GM19239 (cell line): Measurements from ENCODE around the gene KCNAB1.

Experiments used
- DNase-seq: peaks from one replicate; pipeline ENCODE4 v3.0.0; 2011; ENCODE audit warnings: low spot score; ENCODE audit not compliant: insufficient read length
- FAIRE-seq: peaks from 2 replicates; lab custom pipeline; 2011; peaks lifted over from hg19 to GRCh38; lab: Jason Lieb, UNC

KCNAB1 gene

DNA sequence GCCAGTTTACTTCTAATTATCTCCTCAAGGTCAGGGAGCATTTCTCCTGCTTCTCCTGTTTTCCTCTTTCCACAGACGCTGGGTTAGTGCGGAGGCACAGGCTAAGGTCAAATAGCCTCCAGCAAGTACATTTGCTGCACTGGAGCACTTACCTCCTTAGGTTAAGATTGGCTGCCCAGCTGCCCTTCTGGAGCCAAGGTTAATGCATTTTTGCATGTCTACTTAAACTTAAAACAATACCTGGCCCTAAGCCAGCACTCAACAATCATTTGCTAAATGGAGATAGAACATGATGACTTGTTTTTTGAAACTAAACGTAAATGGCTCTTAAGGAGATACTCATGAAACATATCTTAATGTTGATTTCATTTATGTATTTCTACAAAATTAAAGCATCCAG lies 351.1 kb downstream of the KCNAB1 start:
- no peak for FAIRE-seq
- DNase-seq, result no peak

- FAIRE-seq, result no peak
- no peak for DNase-seq
These were observed 351.8 kb downstream of the KCNAB1 start for GRCh38 chr3:156472150-156472549.

DNA sequence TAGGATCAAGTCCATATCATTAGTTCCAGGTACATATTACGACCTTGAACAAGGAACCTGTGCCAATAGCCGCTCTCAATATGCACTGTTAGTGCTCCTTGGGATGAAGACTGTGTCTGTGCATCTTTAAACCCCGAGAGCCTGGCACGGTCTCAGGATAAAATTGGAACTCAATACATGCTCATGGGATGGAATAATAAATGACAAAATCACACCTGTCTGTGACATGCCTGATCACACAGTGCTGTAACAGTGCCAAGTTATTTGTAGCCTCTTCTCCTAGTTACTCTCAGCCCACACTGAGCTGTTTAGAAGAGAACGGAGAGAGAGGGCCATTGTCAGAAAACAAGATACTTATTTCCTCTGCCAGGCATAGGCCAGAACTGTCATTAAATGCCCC lies 352.3 kb downstream of the KCNAB1 start:
- FAIRE-seq, result no peak
- no peak for DNase-seq

GRCh38 chr3:156473341-156473740 lies 353.0 kb downstream of the KCNAB1 start:
- DNase-seq (no peak), FAIRE-seq (no peak)

GRCh38 chr3:156474560-156475389 lies 354.4 kb downstream of the KCNAB1 start:
- no peak for DNase-seq
- no peak for FAIRE-seq

DNA sequence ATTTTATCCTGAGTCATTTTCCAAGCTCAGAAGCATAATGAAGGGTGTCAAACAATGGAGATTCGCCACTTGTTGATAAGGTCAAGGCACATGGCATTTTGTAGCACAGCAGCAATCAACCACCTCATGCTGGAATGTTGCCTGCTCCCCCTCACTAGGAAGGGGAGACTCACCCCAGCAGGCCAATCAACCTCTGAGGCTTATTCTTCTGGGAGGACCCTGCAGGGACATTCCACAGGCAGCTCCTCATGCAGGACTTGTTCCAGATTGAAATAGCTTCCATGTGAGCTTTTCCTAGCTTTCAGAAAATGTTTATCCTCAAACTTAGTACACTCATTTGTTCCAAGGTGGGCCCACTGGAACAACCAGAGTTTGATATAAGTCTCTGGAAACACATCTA lies 356.9 kb downstream of the KCNAB1 start:
- FAIRE-seq (no peak), DNase-seq (no peak)

- no peak for DNase-seq
- no peak for FAIRE-seq
These were observed 358.5 kb downstream of the KCNAB1 start for GRCh38 chr3:156478891-156479290.

- FAIRE-seq, result no peak
- no peak for DNase-seq
These were observed 359.2 kb downstream of the KCNAB1 start for GRCh38 chr3:156479604-156480003.

GRCh38 chr3:156480949-156481348 lies 360.6 kb downstream of the KCNAB1 start:
- no peak for FAIRE-seq

DNA sequence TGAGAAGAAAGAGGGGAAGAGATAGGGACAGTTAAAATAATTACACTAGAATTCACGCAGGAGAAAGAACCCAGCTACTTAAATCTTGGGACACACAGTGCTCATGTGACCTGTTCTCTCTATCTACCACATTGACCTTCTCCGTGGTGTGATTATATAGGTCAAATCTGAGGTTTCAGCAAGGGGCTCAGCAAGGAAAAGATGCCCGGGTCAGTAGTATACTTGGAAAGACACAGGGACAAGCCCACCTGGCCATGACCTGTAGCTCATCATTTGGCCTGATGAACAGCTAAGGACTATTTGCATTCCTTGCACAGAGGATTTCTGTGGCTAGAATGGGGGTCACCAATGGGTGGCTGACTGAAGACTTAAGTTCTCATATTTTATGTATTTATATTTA lies 362.6 kb downstream of the KCNAB1 start:
- no peak for DNase-seq
- FAIRE-seq, result no peak

More at GRCh38 chr3:156480949-156481348, 360.6 kb downstream of the KCNAB1 start:
- DNase-seq, result no peak

GRCh38 chr3:156483426-156483825 lies 363.0 kb downstream of the KCNAB1 start:
- DNase-seq (peak; percentile 30), FAIRE-seq (peak; percentile 96)

- FAIRE-seq (no peak), DNase-seq (peak; percentile 2)
These were observed 363.8 kb downstream of the KCNAB1 start for GRCh38 chr3:156483961-156484787.

- DNase-seq (no peak), FAIRE-seq (no peak)
These were observed 368.4 kb downstream of the KCNAB1 start for GRCh38 chr3:156488767-156489166.

DNA sequence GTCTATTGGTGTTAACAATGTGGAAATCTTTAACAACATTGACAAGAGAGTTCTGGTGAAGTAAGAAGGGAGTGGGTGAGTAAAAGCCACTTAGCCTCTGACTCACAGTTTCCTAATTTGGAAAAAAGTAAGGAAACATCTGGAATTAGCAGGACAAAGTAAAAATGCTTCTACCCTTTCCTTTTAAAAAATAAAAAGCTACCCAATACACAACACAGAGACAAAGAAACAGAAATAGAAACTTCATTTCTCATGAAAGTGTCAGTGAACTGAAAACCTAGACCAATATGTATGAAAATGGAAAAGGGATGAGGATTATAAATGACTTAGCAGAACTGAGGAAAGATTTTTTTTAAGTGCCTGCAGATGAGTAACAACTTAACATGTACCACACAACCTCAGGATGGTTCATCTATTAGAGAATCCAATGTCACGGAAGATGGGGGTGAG lies 369.1 kb downstream of the KCNAB1 start:
- no peak for DNase-seq
- peak; percentile 68 for FAIRE-seq

- no peak for DNase-seq
- FAIRE-seq, result no peak
These were observed 370.8 kb downstream of the KCNAB1 start for GRCh38 chr3:156491192-156491591.

DNA sequence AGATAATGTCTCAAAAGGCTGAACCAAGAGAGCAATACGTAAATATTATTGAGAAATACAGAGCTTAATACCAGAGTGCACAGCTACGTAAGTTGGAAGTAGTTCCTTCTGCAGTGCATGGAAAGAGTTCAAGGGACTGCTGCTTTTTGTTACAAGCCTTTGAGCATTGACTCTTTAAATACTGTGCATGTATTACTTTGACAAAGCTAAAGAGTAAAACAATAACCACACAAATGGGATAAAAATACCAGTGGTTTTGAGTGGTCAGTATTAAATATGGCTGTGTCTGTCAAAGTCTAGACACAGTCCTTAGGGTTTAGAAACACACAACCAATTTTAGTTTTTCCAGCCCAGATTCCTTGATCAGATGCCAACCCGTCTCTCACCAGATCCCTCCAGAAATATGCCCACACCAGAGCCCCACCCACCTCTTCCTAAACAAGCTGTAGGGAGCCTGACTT lies 372.5 kb downstream of the KCNAB1 start:
- no peak for DNase-seq
- no peak for FAIRE-seq

DNA sequence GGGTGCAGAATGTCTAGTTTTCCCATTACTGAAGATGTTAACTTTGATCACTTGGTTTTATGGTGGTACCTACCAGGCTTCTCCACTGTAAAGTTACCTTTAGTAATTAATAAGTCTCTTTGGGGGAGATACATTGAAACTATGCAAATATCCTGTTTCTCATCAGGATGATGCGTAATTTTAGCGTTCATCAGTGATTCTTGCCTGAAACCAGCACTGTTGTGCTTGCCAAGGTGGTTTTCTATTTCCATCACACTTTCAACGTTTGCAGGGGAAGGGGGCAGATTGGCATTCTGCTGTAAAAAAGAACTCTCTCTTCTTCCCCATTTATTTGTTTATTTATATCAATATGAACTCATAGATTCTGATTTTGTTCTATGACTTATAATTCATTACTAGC lies 373.5 kb downstream of the KCNAB1 start:
- FAIRE-seq, result no peak
- no peak for DNase-seq

GRCh38 chr3:156495816-156496215 lies 375.4 kb downstream of the KCNAB1 start:
- FAIRE-seq (no peak), DNase-seq (no peak)

DNA sequence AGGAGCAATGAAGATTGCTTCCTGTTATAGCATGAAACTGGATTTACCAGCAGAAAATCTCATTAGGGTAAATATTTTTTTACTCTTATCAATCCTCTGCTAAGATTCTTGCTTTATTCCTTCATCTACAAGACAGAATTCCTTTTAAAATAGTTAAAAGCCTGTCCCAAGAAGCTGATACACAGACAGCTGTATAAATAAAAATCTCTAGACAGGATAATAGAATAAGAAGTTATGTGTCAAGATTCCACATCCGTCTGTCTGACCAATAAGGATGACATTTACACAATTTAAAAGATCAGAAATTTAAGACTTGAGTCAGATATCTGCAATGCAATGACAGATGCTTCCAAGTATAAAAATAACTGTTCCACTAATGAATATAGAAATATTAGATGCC lies 376.9 kb downstream of the KCNAB1 start:
- FAIRE-seq, result no peak
- no peak for DNase-seq

- no peak for FAIRE-seq
- DNase-seq, result no peak
These were observed 377.9 kb downstream of the KCNAB1 start for GRCh38 chr3:156498307-156498706.

- FAIRE-seq, result no peak
- DNase-seq, result no peak
These were observed 386.9 kb downstream of the KCNAB1 start for GRCh38 chr3:156507285-156507684.
